Measurements from ENCODE around the gene C19orf25. TPM values are rescaled to one million over a fixed set of nuclear protein-coding genes. Genes with fewer than 3 reads are reported as not detected.
A peak's percentile ranks its signal among the peaks of the same experiment; 100 is the strongest.

C19orf25 gene
- total and polyA plus RNA-seq, 9 of the 15 experiments (the other 6 are each of a cell fraction or from before 2014, with no cell fraction given): 0.79 to 96.0 (median 36.1) TPM

DNA sequence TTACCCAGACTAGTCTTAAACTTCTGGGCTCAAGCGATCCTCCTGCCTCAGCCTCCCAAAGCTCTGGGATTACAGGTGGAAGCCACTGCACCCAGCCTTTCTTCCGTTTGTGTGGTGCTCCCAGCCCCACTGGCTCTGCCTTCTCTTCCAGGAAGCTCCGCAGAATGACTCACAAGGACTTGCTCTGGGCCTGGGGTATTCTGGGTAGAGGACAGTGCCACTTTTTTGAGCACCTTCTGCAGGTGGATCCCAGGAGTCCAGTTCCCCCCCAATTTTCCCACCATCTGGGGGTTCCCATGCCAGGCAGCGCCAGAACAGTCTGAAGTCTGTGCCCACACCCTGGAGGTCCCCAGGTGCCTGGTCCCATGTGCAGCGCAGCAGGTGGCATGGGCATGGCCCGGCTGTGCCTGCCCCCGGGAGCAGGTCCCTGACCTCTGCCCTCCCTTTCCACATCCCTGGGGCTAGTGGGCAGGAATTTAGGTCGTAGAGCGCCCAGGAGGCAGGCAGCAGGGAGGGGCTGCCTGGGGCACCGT is 13.5 kb upstream of the C19orf25 start:
- Histone ChIP-seq H3K36me3 (ENCODE audit: control insufficient read depth, insufficient read depth, low read length) (no peaks in the 10 kb centered on the region), H3K4me1 (replicated peaks in 1 of 2; ENCODE audit: control insufficient read depth in 2 of 2, insufficient read depth in 2 of 2, low read length in 2 of 2) (peaks cover 26 to 91% of the 10 kb centered on the region in 2 experiments), H4K20me1 (replicated peaks; ENCODE audit: control insufficient read depth, insufficient read depth, low read length) (peaks cover 6% of the 10 kb centered on the region; the same call in 1 of the 2 replicates), H2AFZ (ENCODE audit: low read depth, low read length) (no peak overlapping the region), H3K79me2 (ENCODE audit: control insufficient read depth, insufficient read depth, low read length) (peaks cover 27% of the 10 kb centered on the region), H3K27ac (ENCODE audit: extremely low read depth, low read depth, low read length) (peak overlapping the region; percentile 82), H3K9me1 (ENCODE audit: control insufficient read depth, insufficient read depth, low read length) (no peaks in the 10 kb centered on the region), H3K27me3 (ENCODE audit: control insufficient read depth in 2 of 2, insufficient read depth in 2 of 2, low read length in 2 of 2) (no peaks in the 10 kb centered on the region), H3K9ac (ENCODE audit: insufficient read depth in 1 of 2, low read depth in 2 of 2, low read length in 2 of 2) (peak overlapping the region; percentile 76 to 98), H3K4me3 (peak overlapping the region; percentile 67; the same call in 1 of the 2 replicates), H3K9me3 (replicated peaks; ENCODE audit: control insufficient read depth, insufficient read depth, low read depth, low read length) (no peaks in the 10 kb centered on the region), H3K4me2 (ENCODE audit: insufficient read depth, low read length) (peak overlapping the region; percentile 81)
- FAIRE-seq: peak; percentile 93
- POLR2A ChIA-PET: interaction anchor here (0.6 to 0.8 kb wide), 3 partner anchors 12 to 217 kb away, joined by 3 read pairs; partner anchors contain the start of gene FAM174C
- intact Hi-C loops (cut with micrococcal nuclease): no loop called here
- ATAC-seq: no peak
- 28% methylated on average over 10 of the region's 10 CpGs for WGBS (ENCODE audit: insufficient coverage, low coverage, missing lambda C conversion rate)
- no TSS peak for BruUV-seq (replicated peaks)
- CTCF ChIA-PET (ENCODE audit: low intra/inter-chr PET ratio): no interaction called here
- peak in 2 of 4 experiments; percentile 19 to 79 for DNase-seq (ENCODE audit: extremely low read depth in 1 of 4, low spot score in 3 of 4)
- in situ Hi-C loops (cut with MboI): no loop called here
- TF ChIP-seq TAF1 (IDR thresholded peaks at IDR 0.05; ENCODE audit: control insufficient read depth, extremely low read depth, insufficient read depth, low read length, severe bottlenecking) (peak; percentile 58), MIER1 (IDR thresholded peaks at IDR 0.05; ENCODE audit: low read depth) (no peak), BCL6 (CRISPR knock-in tag; IDR thresholded peaks at IDR 0.05) (no peak), MYNN (IDR thresholded peaks at IDR 0.05) (0 out of 2 replicates have a peak, but pooled peaks have one; percentile 25), MYNN (CRISPR knock-in tag; IDR thresholded peaks at IDR 0.05) (no peak), TBP (optimal IDR thresholded peaks at IDR 0.05; ENCODE audit: low read depth, low read length) (peak; percentile 16), TCF7 (IDR thresholded peaks at IDR 0.05; ENCODE audit: borderline replicate concordance) (no peak), XRCC4 (IDR thresholded peaks at IDR 0.05; ENCODE audit: extremely low read depth, insufficient read depth, insufficient read length) (no peak)
- TF ChIP-seq, protein P1, sequence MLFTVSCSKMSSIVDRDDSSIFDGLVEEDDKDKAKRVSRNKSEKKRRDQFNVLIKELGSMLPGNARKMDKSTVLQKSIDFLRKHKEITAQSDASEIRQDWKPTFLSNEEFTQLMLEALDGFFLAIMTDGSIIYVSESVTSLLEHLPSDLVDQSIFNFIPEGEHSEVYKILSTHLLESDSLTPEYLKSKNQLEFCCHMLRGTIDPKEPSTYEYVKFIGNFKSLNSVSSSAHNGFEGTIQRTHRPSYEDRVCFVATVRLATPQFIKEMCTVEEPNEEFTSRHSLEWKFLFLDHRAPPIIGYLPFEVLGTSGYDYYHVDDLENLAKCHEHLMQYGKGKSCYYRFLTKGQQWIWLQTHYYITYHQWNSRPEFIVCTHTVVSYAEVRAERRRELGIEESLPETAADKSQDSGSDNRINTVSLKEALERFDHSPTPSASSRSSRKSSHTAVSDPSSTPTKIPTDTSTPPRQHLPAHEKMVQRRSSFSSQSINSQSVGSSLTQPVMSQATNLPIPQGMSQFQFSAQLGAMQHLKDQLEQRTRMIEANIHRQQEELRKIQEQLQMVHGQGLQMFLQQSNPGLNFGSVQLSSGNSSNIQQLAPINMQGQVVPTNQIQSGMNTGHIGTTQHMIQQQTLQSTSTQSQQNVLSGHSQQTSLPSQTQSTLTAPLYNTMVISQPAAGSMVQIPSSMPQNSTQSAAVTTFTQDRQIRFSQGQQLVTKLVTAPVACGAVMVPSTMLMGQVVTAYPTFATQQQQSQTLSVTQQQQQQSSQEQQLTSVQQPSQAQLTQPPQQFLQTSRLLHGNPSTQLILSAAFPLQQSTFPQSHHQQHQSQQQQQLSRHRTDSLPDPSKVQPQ (CRISPR knock-in tag; IDR thresholded peaks at IDR 0.05; ENCODE audit: borderline replicate concordance): no peak
- TF ChIP-seq, protein P2, sequence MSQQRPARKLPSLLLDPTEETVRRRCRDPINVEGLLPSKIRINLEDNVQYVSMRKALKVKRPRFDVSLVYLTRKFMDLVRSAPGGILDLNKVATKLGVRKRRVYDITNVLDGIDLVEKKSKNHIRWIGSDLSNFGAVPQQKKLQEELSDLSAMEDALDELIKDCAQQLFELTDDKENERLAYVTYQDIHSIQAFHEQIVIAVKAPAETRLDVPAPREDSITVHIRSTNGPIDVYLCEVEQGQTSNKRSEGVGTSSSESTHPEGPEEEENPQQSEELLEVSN (IDR thresholded peaks at IDR 0.05; ENCODE audit: borderline replicate concordance in 1 of 2, extremely low read depth in 1 of 2, insufficient read depth in 1 of 2, insufficient read length in 1 of 2, low read depth in 1 of 2, low read length in 1 of 2, poor library complexity in 1 of 2, severe bottlenecking in 1 of 2): peak in 1 of 2 experiments; percentile 5
- TF ChIP-seq, protein P3, sequence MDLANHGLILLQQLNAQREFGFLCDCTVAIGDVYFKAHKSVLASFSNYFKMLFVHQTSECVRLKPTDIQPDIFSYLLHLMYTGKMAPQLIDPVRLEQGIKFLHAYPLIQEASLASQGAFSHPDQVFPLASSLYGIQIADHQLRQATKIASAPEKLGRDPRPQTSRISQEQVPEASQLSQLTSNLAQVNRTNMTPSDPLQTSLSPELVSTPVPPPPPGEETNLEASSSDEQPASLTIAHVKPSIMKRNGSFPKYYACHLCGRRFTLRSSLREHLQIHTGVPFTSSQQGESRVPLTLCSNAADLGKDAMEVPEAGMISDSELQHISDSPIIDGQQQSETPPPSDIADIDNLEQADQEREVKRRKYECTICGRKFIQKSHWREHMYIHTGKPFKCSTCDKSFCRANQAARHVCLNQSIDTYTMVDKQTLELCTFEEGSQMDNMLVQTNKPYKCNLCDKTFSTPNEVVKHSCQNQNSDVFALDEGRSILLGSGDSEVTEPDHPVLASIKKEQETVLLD (IDR thresholded peaks at IDR 0.05): peak; percentile 12; the same call in 1 of the 2 replicates
- TF ChIP-seq, protein P4, sequence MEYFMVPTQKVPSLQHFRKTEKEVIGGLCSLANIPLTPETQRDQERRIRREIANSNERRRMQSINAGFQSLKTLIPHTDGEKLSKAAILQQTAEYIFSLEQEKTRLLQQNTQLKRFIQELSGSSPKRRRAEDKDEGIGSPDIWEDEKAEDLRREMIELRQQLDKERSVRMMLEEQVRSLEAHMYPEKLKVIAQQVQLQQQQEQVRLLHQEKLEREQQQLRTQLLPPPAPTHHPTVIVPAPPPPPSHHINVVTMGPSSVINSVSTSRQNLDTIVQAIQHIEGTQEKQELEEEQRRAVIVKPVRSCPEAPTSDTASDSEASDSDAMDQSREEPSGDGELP (CRISPR knock-in tag; IDR thresholded peaks at IDR 0.05; ENCODE audit: borderline replicate concordance): no peak

All from K562 (cell line).